22Rv1 (cell line): ENCODE measurements around the gene C3orf38.
"Not testable (repeated sequence)": the region's sequence is repeated elsewhere in the genome, so short reads cannot be mapped to it uniquely, and the experiment has no call there.

Experiments used
- H3K27ac ChIP-seq: fragments of 450-650 bp; 2 replicates; pipeline ENCODE4 v1.5.1; 2017
- ZFX ChIP-seq: fragments of 450-650 bp; IDR thresholded peaks from 2 replicates; pipeline ENCODE4 v1.6.1; 2017; ENCODE audit warnings: antibody characterized with exemption, borderline replicate concordance
- TF ChIP-seq, protein P1 (sequence below): fragments of 450-650 bp; IDR thresholded peaks from 2 replicates; pipeline ENCODE4 v1.5.1; 2017; ENCODE audit warnings: mild to moderate bottlenecking

C3orf38 gene

DNA sequence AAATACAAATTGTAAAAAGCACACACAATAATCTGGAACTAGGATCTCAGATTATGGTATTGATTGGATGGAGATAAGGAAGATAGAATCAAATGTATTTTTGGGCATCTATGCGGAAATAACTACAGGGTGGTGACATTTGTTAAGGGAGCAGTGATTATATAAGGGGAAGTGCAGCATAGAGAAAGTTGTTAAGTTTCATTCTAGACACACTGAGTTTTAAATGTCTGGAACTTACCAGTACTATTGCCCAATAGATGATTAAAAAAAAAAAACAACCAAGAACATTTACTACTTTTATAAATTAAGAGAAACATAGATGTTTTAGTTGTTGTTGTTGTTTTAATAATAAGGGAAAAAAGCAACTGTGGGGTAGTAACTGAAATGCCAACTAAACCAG, 32.1 kb upstream of the C3orf38 start:
- no peak overlapping the region for H3K27ac ChIP-seq
- no peak for TF ChIP-seq ZFX
- TF ChIP-seq, protein P1, sequence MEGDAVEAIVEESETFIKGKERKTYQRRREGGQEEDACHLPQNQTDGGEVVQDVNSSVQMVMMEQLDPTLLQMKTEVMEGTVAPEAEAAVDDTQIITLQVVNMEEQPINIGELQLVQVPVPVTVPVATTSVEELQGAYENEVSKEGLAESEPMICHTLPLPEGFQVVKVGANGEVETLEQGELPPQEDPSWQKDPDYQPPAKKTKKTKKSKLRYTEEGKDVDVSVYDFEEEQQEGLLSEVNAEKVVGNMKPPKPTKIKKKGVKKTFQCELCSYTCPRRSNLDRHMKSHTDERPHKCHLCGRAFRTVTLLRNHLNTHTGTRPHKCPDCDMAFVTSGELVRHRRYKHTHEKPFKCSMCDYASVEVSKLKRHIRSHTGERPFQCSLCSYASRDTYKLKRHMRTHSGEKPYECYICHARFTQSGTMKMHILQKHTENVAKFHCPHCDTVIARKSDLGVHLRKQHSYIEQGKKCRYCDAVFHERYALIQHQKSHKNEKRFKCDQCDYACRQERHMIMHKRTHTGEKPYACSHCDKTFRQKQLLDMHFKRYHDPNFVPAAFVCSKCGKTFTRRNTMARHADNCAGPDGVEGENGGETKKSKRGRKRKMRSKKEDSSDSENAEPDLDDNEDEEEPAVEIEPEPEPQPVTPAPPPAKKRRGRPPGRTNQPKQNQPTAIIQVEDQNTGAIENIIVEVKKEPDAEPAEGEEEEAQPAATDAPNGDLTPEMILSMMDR, result no peak

DNA sequence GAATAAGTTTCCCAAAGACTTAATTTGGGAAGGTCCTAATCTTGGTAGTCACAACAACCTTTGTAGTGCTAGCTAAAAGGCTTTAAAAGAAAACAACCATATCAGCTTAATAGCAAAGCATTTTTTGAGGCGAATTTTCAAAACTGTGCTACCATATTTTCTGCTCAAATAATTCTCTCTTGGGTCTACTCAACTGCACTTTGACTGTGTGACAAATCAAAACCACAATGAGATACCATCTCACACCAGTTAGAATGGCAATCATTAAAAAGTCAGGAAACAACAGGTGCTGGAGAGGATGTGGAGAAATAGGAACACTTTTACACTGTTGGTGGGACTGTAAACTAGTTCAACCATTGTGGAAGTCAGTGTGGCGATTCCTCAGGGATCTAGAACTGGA, 31.2 kb upstream of the C3orf38 start:
- H3K27ac ChIP-seq, result not testable (repeated sequence)

DNA sequence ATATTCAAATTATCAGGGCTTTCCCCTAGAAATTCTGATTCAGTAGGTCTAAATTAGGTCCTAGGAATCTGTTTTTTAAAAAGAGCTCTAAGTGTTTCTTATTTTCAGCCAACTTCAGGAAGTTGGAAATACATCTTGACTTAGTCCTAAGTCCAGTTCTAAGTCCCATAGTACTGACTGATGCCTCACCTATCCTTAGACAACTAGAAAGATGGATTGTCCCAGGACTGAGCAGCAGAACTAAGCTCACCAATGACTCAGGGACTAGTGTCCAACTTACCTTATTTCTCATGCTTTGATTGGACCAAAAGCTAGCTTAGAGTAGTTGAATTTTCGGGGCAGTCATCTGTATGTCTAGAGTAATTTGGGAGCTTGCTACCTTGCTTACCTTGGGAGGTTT, 26.2 kb upstream of the C3orf38 start:
- TF ChIP-seq, protein P1, result no peak
- TF ChIP-seq ZFX, result no peak
- H3K27ac ChIP-seq, result no peak overlapping the region

DNA sequence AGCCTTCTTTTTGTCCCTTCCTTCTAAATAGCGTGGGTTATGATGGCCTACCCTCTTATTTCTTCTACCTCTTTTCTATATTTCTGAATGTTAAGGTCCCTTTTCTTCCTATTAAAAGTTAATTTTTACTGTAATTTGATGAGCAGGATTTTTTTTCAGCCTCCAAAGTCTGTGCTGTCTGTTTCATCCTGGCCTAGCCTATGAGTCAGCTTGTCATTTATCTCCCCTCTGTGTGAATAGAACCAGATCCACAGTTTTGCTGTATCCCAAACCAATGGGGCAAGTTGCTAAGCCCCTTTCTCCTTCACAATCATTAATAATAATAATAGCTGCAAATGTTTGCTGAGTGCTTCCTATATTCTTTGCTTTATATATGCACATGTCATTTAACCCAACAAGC, 18.1 kb upstream of the C3orf38 start:
- TF ChIP-seq ZFX, result no peak
- TF ChIP-seq, protein P1, result no peak
- no peak overlapping the region for H3K27ac ChIP-seq

DNA sequence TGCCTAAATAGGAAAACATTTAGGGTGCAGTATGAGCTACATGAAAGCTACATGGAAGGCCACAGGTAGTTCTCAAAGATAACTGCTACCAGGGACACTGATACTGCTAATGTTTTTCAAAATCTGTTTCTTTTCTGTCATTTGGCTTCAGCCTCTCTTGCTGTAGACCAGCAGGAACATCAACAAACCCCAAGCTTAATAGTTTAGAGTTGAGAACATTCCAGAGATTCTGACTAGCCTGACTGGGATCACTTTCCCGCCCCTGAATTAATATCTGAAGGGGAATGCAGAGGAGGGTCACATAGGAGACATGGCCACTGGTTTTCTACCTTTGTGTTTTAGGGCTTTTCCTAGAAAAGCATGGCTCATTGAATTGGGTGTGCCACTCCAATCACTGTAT, 16.9 kb upstream of the C3orf38 start:
- no peak overlapping the region for H3K27ac ChIP-seq
- TF ChIP-seq, protein P1, result no peak
- no peak for TF ChIP-seq ZFX

DNA sequence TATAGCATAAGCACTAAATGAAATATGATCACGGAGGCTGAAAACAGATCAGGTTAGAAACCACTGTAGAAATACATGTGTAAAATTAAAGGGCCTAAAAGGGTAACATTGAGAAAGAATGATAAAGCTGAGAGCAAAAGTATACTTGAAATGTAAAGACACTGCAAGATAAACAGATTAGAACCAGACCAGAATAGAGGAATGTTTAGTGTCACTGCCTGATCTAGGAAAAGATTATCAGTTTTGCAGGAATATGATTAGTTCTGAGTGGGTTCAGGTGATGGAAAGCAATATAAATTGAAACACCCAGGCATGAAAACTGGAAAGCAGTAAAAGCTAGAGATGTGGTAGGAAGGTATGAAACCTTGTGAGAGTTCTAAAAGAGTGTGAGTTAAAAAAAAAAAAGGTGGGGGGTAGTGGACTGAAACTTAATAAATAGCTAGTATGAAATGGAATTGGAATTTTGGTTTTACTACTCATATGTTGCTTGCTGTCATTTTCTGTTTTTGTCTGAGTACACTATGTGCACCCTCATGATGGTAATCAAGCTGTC, 16.0 kb upstream of the C3orf38 start:
- TF ChIP-seq, protein P1, result no peak
- TF ChIP-seq ZFX, result no peak
- H3K27ac ChIP-seq, result no peak overlapping the region; the same call in 1 of the 2 replicates

DNA sequence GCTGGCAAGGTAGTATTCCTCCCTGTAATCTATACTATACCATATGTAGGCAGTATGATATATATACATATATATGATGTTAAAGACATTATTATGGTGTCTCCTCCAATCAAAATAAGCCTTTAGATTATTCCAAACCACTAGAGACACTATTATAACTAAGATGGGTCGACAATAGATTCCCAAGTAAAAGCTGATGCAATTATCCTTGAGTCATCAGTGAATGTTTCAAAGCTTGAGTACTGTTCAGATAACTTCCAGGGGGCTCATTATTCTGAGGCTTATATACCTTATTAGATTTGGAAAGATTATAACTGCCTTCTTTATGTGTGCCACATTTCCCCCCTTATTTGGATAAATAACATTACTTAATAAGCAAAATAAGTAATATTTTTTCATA, 11.9 kb upstream of the C3orf38 start:
- TF ChIP-seq ZFX, result no peak
- TF ChIP-seq, protein P1, result no peak
- no peak overlapping the region for H3K27ac ChIP-seq

DNA sequence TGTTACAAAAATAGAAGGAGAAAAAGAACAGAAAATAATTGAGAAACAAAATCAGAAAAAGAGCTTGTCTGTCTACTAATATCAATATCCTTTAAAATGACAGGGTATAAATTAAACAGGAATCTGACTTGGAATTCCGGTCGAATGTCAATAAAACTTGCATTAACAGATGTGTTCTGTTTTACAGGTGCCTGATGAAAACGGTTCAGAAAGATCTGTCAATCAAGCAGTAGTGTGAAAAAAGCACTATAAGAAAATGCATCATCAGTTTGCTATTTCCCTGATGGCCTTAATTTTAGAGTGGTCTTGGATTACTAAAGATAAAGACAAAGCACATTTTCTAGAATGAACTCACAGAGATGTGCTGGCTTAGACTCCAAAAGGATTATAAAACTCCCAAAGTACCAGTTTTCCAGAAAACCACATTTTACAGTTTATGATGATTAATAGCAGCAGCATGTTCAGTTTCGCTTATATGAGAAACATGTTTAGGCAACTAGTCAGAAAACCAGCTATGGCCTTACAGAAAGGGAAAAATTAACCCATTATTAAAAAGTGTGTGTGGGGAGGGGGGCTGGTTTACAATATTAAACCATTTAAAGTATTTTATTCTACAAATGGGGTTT, 8.2 kb upstream of the C3orf38 start:
- no peak overlapping the region for H3K27ac ChIP-seq
- TF ChIP-seq, protein P1, result no peak
- no peak for TF ChIP-seq ZFX
